ENCODE data around the gene LMBRD1.

DNA sequence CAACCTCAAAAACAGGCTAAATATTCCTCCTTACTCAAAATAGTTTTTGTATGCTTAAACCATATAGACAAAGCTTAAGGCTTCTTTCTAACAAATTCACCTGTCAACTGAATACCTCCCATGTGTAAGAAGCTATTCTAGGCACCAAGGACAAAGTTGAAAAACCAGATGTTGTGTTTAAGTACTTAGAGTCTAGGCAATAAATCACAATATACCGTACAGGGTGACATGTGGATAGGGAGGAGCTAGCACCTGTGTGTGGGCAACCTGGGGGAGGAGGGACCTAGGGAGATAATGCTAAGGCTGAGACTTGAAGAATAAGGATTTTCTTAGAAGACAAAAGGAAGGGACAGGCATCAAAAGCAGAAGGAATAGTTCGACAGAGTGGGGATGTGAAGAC lies 123.5 kb downstream of the LMBRD1 start:
- TF ChIP-seq EZH2 (IDR thresholded peaks at IDR 0.05; ENCODE audit: low read length): no peak
- TF ChIP-seq, protein P1, sequence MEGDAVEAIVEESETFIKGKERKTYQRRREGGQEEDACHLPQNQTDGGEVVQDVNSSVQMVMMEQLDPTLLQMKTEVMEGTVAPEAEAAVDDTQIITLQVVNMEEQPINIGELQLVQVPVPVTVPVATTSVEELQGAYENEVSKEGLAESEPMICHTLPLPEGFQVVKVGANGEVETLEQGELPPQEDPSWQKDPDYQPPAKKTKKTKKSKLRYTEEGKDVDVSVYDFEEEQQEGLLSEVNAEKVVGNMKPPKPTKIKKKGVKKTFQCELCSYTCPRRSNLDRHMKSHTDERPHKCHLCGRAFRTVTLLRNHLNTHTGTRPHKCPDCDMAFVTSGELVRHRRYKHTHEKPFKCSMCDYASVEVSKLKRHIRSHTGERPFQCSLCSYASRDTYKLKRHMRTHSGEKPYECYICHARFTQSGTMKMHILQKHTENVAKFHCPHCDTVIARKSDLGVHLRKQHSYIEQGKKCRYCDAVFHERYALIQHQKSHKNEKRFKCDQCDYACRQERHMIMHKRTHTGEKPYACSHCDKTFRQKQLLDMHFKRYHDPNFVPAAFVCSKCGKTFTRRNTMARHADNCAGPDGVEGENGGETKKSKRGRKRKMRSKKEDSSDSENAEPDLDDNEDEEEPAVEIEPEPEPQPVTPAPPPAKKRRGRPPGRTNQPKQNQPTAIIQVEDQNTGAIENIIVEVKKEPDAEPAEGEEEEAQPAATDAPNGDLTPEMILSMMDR (optimal IDR thresholded peaks at IDR 0.05 in 1 of 3, IDR thresholded peaks at IDR 0.05 in 1 of 3, conservative IDR thresholded peaks at IDR 0.05 in 1 of 3; ENCODE audit: extremely low read depth in 1 of 3, insufficient read depth in 2 of 3, low read length in 3 of 3): no peak
